ENCODE results near the gene SERPINB1.

DNA sequence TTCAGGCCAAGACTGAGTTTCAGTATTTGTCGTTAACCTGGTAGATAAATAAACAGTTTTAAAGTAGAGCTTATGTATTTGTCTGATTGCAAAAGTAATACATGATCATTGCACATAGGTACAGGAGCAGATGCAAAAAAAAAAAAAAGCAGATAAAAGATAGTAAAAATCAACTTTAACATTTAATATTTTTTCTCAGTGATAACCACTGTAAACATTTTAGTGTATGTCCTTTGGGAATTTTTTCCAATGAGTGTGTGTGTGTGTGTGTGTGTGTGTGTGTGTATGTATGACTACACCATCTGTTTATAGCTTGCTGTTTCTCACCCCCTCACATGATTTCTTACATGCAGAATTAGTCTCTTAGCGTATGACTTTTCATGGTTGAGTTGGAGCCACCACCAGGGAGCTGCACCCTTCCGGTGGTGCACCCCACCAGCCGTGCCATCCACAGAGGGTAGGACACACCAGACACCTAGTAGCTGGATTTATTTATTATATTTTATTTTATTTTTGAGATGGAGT, 50.2 kb downstream of the SERPINB1 start:
- TF ChIP-seq, protein P1, sequence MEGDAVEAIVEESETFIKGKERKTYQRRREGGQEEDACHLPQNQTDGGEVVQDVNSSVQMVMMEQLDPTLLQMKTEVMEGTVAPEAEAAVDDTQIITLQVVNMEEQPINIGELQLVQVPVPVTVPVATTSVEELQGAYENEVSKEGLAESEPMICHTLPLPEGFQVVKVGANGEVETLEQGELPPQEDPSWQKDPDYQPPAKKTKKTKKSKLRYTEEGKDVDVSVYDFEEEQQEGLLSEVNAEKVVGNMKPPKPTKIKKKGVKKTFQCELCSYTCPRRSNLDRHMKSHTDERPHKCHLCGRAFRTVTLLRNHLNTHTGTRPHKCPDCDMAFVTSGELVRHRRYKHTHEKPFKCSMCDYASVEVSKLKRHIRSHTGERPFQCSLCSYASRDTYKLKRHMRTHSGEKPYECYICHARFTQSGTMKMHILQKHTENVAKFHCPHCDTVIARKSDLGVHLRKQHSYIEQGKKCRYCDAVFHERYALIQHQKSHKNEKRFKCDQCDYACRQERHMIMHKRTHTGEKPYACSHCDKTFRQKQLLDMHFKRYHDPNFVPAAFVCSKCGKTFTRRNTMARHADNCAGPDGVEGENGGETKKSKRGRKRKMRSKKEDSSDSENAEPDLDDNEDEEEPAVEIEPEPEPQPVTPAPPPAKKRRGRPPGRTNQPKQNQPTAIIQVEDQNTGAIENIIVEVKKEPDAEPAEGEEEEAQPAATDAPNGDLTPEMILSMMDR (IDR thresholded peaks at IDR 0.05) = no peak
- no peak for TF ChIP-seq EZH2 (IDR thresholded peaks at IDR 0.05)

Measured in neural progenitor cell (in vitro differentiated cells).